Testis (tissue), 3 donors: ENCODE measurements around the gene TRABD2B. TPM values are rescaled to one million over a fixed set of nuclear protein-coding genes. Genes with fewer than 3 reads are reported as not detected.

Experiments used
- DNase-seq: peaks from one replicate; pipeline ENCODE4 v3.0.0-alpha.2; 2019
- H3K27ac ChIP-seq, 2 donors: fragments of 200-600 bp; sonication (generic); one replicate each; pipeline ENCODE4 v1.5.1; 2019
- H3K27me3 ChIP-seq: fragments of 200-600 bp; sonication (generic); one replicate; pipeline ENCODE4 v1.5.1; 2019
- H3K36me3 ChIP-seq: fragments of 200-600 bp; sonication (generic); one replicate; pipeline ENCODE4 v1.5.1; 2017; ENCODE audit warnings: low read depth; ENCODE audit errors: missing control alignments
- H3K4me1 ChIP-seq: fragments of 200-600 bp; sonication (generic); one replicate; pipeline ENCODE4 v1.5.1; 2019
- H3K4me3 ChIP-seq, 2 donors: fragments of 200-600 bp; sonication (generic); one replicate each; pipeline ENCODE4 v1.5.1; 2017 to 2019
- H3K9me3 ChIP-seq: fragments of 200-600 bp; sonication (generic); one replicate; pipeline ENCODE4 v1.5.1; 2017
- CTCF ChIP-seq, 3 experiments: fragments of 450-650 bp in 2 of 3; fragments of 200-600 bp in 1 of 3; sonication (generic) in 1 of 3; IDR thresholded peaks; one replicate each; pipeline ENCODE4 v1.5.1; 2016 to 2019; ENCODE audit warnings: antibody characterized with exemption in 3 of 3, mild to moderate bottlenecking in 2 of 3, moderate library complexity in 1 of 3
- POLR2A ChIP-seq: fragments of 450-650 bp; IDR thresholded peaks from one replicate; pipeline ENCODE4 v1.6.1; 2017; ENCODE audit warnings: antibody characterized with exemption, mild to moderate bottlenecking, moderate library complexity
- WGBS, 2 donors: methylation state at CpG; one replicate each; pipeline ENCODE4 v1.1.5; 2018; 5-methylcytosine and 5-hydroxymethylcytosine counted together
- intact Hi-C: fragments of 100-400 bp; cut with DNase I; formaldehyde crosslinking; loops from one replicate; pipeline ENCODE4 v1.15.1; 2023; ENCODE audit warnings: low total_unique reads
- polyA plus RNA-seq: library from polyadenylated mRNA; stranded (reverse); fragments of 350-450 nt; fragmentation: Illumina TruSeq; extraction: RNeasy Lipid Tissue Mini Kit (QIAGEN cat#74804); gene quantifications from one replicate; pipeline ENCODE4 v1.2.3, GENCODE V29; 2014; ENCODE audit warnings: low read depth, low replicate concordance; ENCODE audit not compliant: insufficient read depth
- total RNA-seq, 2 donors: library from RNA; depleted of rRNA; stranded (reverse); fragments of >200 nt; gene quantifications; one replicate each; pipeline ENCODE4 v1.2.3, GENCODE V29; 2016

Gene TRABD2B
- total and polyA plus RNA-seq, 3 donors from 2014 or later: 1.9 to 2.7 (median 2.0) TPM

GRCh38 chr1:47767741-47768100, 229.5 kb downstream of the TRABD2B start:
- Histone ChIP-seq H3K27me3 (no peaks in the 10 kb centered on the region), H3K27ac (no peak overlapping the region), H3K36me3 (no peaks in the 10 kb centered on the region), H3K4me1 (no peaks in the 10 kb centered on the region), H3K4me3 (no peak overlapping the region), H3K9me3 (no peaks in the 10 kb centered on the region)
- intact Hi-C loops: no loop called here
- no peak for DNase-seq
- 63 to 76% methylated on average over 7 to 8 of the region's 11 CpGs for WGBS, 2 donors
- no peak for TF ChIP-seq POLR2A
- no peak for TF ChIP-seq CTCF (IDR thresholded peaks at IDR 0.05)

- 58 to 67% methylated on average over 12 of the region's 12 CpGs for WGBS, 2 donors
- Histone ChIP-seq H3K9me3 (no peaks in the 10 kb centered on the region), H3K4me1 (no peaks in the 10 kb centered on the region), H3K36me3 (no peaks in the 10 kb centered on the region), H3K4me3 (no peak overlapping the region), H3K27ac (no peak overlapping the region), H3K27me3 (no peaks in the 10 kb centered on the region)
- no peak for TF ChIP-seq POLR2A
- TF ChIP-seq CTCF (IDR thresholded peaks at IDR 0.05): no peak
- intact Hi-C loops: no loop called here
- no peak for DNase-seq
Observed at GRCh38 chr1:47766832-47767740, 230.1 kb downstream of the TRABD2B start.

DNA sequence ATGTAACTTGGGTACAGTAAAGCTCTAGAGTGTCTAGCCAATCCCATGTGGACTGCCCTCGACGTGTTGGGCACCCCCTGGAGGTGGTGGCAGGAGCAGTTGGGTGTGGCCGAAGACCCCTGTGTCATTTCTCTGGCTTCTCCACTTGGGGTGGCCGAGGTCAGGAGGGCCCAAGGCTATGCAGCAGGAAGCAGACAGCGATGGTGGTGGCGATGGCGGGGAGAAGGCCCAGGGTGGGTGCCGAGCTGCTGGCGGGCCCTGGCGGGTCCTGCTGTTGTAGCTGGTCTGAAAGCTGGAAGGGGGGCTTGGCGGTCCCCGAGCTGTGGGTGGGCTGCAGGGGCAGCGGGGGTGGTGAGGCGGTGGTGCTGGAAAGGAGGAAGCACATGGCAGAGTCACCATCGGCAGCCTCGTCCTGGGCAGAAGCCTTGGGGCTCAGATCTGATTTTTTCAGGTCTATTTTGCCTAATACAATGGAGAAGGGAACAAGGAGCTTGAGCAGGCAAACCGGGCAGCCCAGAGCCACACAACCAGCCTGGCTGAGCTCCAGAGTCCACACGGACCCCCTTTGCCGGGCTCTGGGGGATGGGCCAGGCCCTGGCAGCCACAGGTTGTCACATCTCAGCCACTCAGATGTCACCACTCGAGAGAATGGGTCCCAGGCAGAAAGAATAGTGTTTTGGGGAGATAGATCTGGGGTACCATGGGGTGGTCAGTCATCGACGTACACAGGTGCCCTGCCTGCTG, 231.3 kb downstream of the TRABD2B start:
- H3K4me3 ChIP-seq: no peak overlapping the region
- no peaks in the 10 kb centered on the region for H3K4me1 ChIP-seq
- intact Hi-C loops: no loop called here
- no peak for TF ChIP-seq CTCF (IDR thresholded peaks at IDR 0.05)
- no peak for TF ChIP-seq POLR2A
- DNase-seq: no peak
- H3K27me3 ChIP-seq: no peaks in the 10 kb centered on the region
- H3K36me3 ChIP-seq: no peaks in the 10 kb centered on the region
- no peaks in the 10 kb centered on the region for H3K9me3 ChIP-seq
- H3K27ac ChIP-seq: no peak overlapping the region
- 92 to 95% methylated on average over 14 to 22 of the region's 22 CpGs for WGBS, 2 donors

- Histone ChIP-seq H3K27me3 (no peaks in the 10 kb centered on the region), H3K9me3 (no peaks in the 10 kb centered on the region), H3K4me3 (no peak overlapping the region), H3K4me1 (no peaks in the 10 kb centered on the region), H3K27ac (no peak overlapping the region), H3K36me3 (no peaks in the 10 kb centered on the region)
- intact Hi-C loops: no loop called here
- no peak for TF ChIP-seq POLR2A
- 67 to 79% methylated on average over 8 of the region's 8 CpGs for WGBS, 2 donors
- no peak for DNase-seq
Observed at GRCh38 chr1:47765236-47765635, 231.9 kb downstream of the TRABD2B start.

DNA sequence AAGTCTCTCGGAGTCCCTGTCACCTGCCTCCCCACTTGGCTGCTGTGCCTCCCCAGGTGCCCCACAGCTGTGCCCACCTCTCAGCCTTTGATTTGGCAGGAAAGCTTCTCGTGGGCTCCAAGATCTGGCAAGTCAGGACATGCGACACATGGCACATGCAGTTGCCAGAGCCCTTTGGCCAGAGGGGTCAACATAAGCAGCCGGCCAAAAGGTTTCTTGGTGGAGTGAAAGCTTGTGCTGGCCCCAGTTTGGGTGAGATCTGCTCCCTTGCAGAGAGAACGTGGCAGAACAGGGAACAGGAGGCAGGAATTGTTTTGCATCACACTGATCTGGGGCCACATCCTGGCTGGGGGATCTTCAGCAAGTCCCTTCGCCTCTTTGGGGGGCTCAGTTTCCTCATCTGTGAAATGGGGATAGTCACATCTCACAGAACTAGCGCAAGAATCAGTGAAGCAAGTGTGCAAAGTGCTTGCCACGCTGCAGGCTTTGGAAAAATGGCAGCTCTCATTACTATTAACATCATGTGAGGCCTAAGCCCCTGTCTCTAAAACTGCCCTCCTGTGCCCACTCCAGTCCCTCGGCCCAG, 232.6 kb downstream of the TRABD2B start:
- no peaks in the 10 kb centered on the region for H3K36me3 ChIP-seq
- WGBS, 2 donors: 91 to 92% methylated on average over 8 to 9 of the region's 9 CpGs
- TF ChIP-seq POLR2A: no peak
- no peak for TF ChIP-seq CTCF (IDR thresholded peaks at IDR 0.05)
- DNase-seq: no peak
- no peaks in the 10 kb centered on the region for H3K27me3 ChIP-seq
- H3K4me3 ChIP-seq: no peak overlapping the region
- H3K4me1 ChIP-seq: no peaks in the 10 kb centered on the region
- no peaks in the 10 kb centered on the region for H3K9me3 ChIP-seq
- H3K27ac ChIP-seq: no peak overlapping the region
- intact Hi-C loops: no loop called here
